ENCODE results near the gene CAST. TPM values are rescaled to one million over a fixed set of nuclear protein-coding genes. Genes with fewer than 3 reads are reported as not detected.

CAST gene
- total RNA-seq, 2 donors from 2014 or later: 33.5 to 36.2 TPM

GRCh38 chr5:96721351-96721977 lies 59.3 kb downstream of the CAST start:
- Histone ChIP-seq H3K4me3 (ENCODE audit: low read length) (no peak overlapping the region), H3K36me3 (ENCODE audit: control insufficient read depth, insufficient read depth, low read length) (no peaks in the 10 kb centered on the region), H3K27ac (ENCODE audit: low read depth, low read length) (no peak overlapping the region), H3K9ac (ENCODE audit: extremely low read depth, low read length, poor library complexity, severe bottlenecking) (no peak overlapping the region), H3K9me3 (ENCODE audit: control insufficient read depth, low read length) (no peaks in the 10 kb centered on the region), H3K27me3 (ENCODE audit: control insufficient read depth, insufficient read depth, low read length, poor library complexity, severe bottlenecking) (peaks cover 15% of the 10 kb centered on the region), H3K4me1 (ENCODE audit: control insufficient read depth, insufficient read depth, low read length) (no peaks in the 10 kb centered on the region)
- DNase-seq: no peak
- Mint-ChIP-seq H3K4me3 (no peak overlapping the region), H3K4me1 (peaks cover 39% of the 10 kb centered on the region), H3K36me3 (ENCODE audit: low read depth) (no peaks in the 10 kb centered on the region), H3K27ac (no peak overlapping the region), H3K27me3 (ENCODE audit: insufficient read depth) (peaks cover 16% of the 10 kb centered on the region), H3K9me3 (no peaks in the 10 kb centered on the region)
- TF ChIP-seq CTCF (conservative IDR thresholded peaks at IDR 0.05): no peak

DNA sequence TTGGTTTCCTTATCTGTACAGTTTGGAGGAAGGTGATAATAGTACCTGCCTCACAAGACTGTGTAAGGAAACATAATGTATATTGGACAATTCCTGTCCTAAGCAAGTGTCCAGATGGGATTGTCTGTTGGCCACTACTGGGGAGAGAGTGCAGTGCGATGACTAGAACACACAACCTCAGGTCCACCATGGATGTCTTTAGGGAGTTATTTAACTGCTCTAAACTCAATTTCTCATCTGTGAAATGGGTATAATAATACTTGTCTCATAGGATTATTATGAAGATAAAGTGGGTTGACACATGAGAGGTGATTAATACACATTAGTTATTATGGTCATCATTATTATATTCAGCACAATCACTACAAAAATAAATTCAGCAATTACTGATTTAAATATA lies 63.1 kb downstream of the CAST start:
- Mint-ChIP-seq H3K4me3 (no peak overlapping the region), H3K4me1 (peaks cover 26% of the 10 kb centered on the region), H3K36me3 (ENCODE audit: low read depth) (no peaks in the 10 kb centered on the region), H3K9me3 (no peaks in the 10 kb centered on the region), H3K27me3 (ENCODE audit: insufficient read depth) (no peaks in the 10 kb centered on the region), H3K27ac (no peak overlapping the region)
- H3K9ac ChIP-seq (ENCODE audit: extremely low read depth, low read length, poor library complexity, severe bottlenecking): no peak overlapping the region
- no peaks in the 10 kb centered on the region for H3K36me3 ChIP-seq (ENCODE audit: control insufficient read depth, insufficient read depth, low read length)
- H3K4me3 ChIP-seq (ENCODE audit: low read length): no peak overlapping the region
- no peaks in the 10 kb centered on the region for H3K9me3 ChIP-seq (ENCODE audit: control insufficient read depth, low read length)
- peaks cover 4% of the 10 kb centered on the region for H3K4me1 ChIP-seq (ENCODE audit: control insufficient read depth, insufficient read depth, low read length)
- DNase-seq: no peak
- no peak for TF ChIP-seq CTCF (conservative IDR thresholded peaks at IDR 0.05)
- no peaks in the 10 kb centered on the region for H3K27me3 ChIP-seq (ENCODE audit: control insufficient read depth, insufficient read depth, low read length, poor library complexity, severe bottlenecking)
- WGBS, 2 experiments (ENCODE audit: insufficient coverage in 1 of 2, insufficient read length in 1 of 2): 100% methylated on average over 1 of the region's 1 CpG; no CpG with 5 or more reads in 1 of the 2 experiments
- no peak overlapping the region for H3K27ac ChIP-seq (ENCODE audit: low read depth, low read length)

DNA sequence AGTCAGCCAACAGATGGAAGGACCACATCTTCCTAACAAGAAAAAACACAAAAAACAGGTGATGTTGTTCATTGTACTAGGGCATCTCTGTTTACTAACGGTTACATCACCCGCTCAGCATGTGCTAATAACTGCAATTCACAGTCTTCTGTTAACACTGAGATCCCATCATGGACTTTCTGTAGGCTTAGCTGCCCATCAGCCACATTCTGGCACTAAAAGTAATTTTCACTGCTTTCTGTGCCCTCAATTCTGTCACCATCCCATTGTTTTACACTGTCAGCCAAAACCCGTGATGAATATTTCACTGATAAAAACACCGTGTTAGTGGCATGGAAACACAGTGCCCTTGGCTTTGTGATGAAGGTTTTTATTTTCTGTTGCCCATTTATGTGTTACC lies 64.6 kb downstream of the CAST start:
- 70 to 76% methylated on average over 3 to 4 of the region's 4 CpGs for WGBS, 2 experiments (ENCODE audit: insufficient coverage in 1 of 2, insufficient read length in 1 of 2)
- H3K36me3 ChIP-seq (ENCODE audit: control insufficient read depth, insufficient read depth, low read length): no peaks in the 10 kb centered on the region
- no peak overlapping the region for H3K4me3 ChIP-seq (ENCODE audit: low read length)
- Mint-ChIP-seq H3K4me3 (no peak overlapping the region), H3K27ac (peak overlapping the region; percentile 50), H3K36me3 (ENCODE audit: low read depth) (peaks cover 2% of the 10 kb centered on the region), H3K27me3 (ENCODE audit: insufficient read depth) (no peaks in the 10 kb centered on the region), H3K4me1 (peaks cover 15% of the 10 kb centered on the region), H3K9me3 (no peaks in the 10 kb centered on the region)
- no peak overlapping the region for H3K27ac ChIP-seq (ENCODE audit: low read depth, low read length)
- no peak for TF ChIP-seq CTCF (conservative IDR thresholded peaks at IDR 0.05)
- no peak overlapping the region for H3K9ac ChIP-seq (ENCODE audit: extremely low read depth, low read length, poor library complexity, severe bottlenecking)
- H3K4me1 ChIP-seq (ENCODE audit: control insufficient read depth, insufficient read depth, low read length): peaks cover 4% of the 10 kb centered on the region
- H3K27me3 ChIP-seq (ENCODE audit: control insufficient read depth, insufficient read depth, low read length, poor library complexity, severe bottlenecking): no peaks in the 10 kb centered on the region
- no peak for DNase-seq
- no peaks in the 10 kb centered on the region for H3K9me3 ChIP-seq (ENCODE audit: control insufficient read depth, low read length)
